SK-N-SH treated with all-trans-retinoic acid at 6 μM for 48 hours (cell line): ENCODE measurements around the gene RAB21.
"Not testable (repeated sequence)": the region's sequence is repeated elsewhere in the genome, so short reads cannot be mapped to it uniquely, and the experiment has no call there.

Experiments
- BACH2 ChIP-seq: fragments of 250-450 bp; sonication (Bioruptor Pico); IDR thresholded peaks from 2 replicates; pipeline ENCODE4 v1.9.0; 2021; ENCODE audit warnings: mild to moderate bottlenecking, borderline replicate concordance
- CSDC2 ChIP-seq: fragments of 250-450 bp; sonication (Bioruptor Pico); IDR thresholded peaks from 2 replicates; pipeline ENCODE4 v1.5.0; 2020; ENCODE audit warnings: mild to moderate bottlenecking, moderate library complexity
- ESRRG ChIP-seq: fragments of 250-450 bp; sonication (Bioruptor Pico); IDR thresholded peaks from 2 replicates; pipeline ENCODE4 v1.6.1; 2021; ENCODE audit warnings: mild to moderate bottlenecking
- GLIS3 ChIP-seq: fragments of 250-450 bp; sonication (Bioruptor Pico); IDR thresholded peaks from 2 replicates; pipeline ENCODE4 v1.5.0; 2020; ENCODE audit warnings: mild to moderate bottlenecking, moderate library complexity
- OSR1 ChIP-seq: fragments of 250-450 bp; sonication (Bioruptor Pico); IDR thresholded peaks from 2 replicates; pipeline ENCODE4 v1.8.0; 2022; ENCODE audit warnings: moderate library complexity, mild to moderate bottlenecking, inconsistent platforms
- SNAI2 ChIP-seq: fragments of 250-450 bp; sonication (Bioruptor Pico); IDR thresholded peaks from 2 replicates; pipeline ENCODE4 v1.5.0; 2020; ENCODE audit warnings: mild to moderate bottlenecking, moderate library complexity
- ZC3H10 ChIP-seq: fragments of 250-450 bp; sonication (Bioruptor Pico); IDR thresholded peaks from 2 replicates; pipeline ENCODE4 v1.5.1; 2021; ENCODE audit warnings: mild to moderate bottlenecking, moderate library complexity
- ZFP3 ChIP-seq: fragments of 250-450 bp; sonication (Bioruptor Pico); IDR thresholded peaks from 2 replicates; pipeline ENCODE4 v1.5.0; 2020; ENCODE audit warnings: mild to moderate bottlenecking, moderate library complexity
- ZFP30 ChIP-seq: fragments of 450-650 bp; formaldehyde crosslinking; IDR thresholded peaks from 2 replicates; pipeline ENCODE4 v1.5.0; 2022; ENCODE audit warnings: mild to moderate bottlenecking, moderate library complexity
- ZNF70 ChIP-seq: fragments of 450-650 bp; formaldehyde crosslinking; IDR thresholded peaks from 2 replicates; pipeline ENCODE4 v1.5.0; 2020; ENCODE audit warnings: mild to moderate bottlenecking, moderate library complexity
- TF ChIP-seq, protein P1 (sequence below): fragments of 250-450 bp; sonication (Bioruptor Pico); IDR thresholded peaks from 2 replicates; pipeline ENCODE4 v1.8.0; 2020; ENCODE audit warnings: mild to moderate bottlenecking, moderate library complexity, borderline replicate concordance
- TF ChIP-seq, protein P2 (sequence below): fragments of 250-450 bp; sonication (Bioruptor Pico); IDR thresholded peaks from 2 replicates; pipeline ENCODE4 v1.5.1; 2021; ENCODE audit warnings: mild to moderate bottlenecking, moderate library complexity

DNA sequence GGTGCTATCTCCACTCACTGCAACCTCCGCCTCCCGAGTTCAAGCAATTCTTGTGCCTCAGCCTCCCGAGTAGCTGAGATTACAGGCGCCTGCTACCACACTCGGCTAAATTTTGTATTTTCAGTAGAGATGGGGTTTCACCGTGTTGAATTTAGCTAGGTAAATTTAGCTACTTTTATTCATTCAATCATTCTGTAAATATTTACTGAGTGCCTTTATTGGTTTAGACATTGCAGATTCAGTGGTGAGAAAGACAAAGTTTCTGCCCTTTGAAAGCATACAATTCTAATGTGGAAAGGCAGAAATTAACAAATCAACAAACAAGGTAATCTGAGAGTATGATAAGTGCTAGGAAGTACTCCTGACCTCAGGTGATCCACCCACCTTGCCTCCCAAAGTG lies 60.6 kb downstream of the RAB21 start:
- not testable (repeated sequence) for TF ChIP-seq BACH2; GLIS3 (CRISPR knock-in tag); ZFP3 (CRISPR knock-in tag); OSR1 (CRISPR knock-in tag); ESRRG (CRISPR knock-in tag); ZNF70; SNAI2 (CRISPR knock-in tag); ZC3H10 (CRISPR knock-in tag); CSDC2 (CRISPR knock-in tag); ZFP30 (CRISPR knock-in tag)
- TF ChIP-seq, protein P1, sequence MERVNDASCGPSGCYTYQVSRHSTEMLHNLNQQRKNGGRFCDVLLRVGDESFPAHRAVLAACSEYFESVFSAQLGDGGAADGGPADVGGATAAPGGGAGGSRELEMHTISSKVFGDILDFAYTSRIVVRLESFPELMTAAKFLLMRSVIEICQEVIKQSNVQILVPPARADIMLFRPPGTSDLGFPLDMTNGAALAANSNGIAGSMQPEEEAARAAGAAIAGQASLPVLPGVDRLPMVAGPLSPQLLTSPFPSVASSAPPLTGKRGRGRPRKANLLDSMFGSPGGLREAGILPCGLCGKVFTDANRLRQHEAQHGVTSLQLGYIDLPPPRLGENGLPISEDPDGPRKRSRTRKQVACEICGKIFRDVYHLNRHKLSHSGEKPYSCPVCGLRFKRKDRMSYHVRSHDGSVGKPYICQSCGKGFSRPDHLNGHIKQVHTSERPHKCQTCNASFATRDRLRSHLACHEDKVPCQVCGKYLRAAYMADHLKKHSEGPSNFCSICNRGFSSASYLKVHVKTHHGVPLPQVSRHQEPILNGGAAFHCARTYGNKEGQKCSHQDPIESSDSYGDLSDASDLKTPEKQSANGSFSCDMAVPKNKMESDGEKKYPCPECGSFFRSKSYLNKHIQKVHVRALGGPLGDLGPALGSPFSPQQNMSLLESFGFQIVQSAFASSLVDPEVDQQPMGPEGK (CRISPR knock-in tag), result not testable (repeated sequence)
- TF ChIP-seq, protein P2, sequence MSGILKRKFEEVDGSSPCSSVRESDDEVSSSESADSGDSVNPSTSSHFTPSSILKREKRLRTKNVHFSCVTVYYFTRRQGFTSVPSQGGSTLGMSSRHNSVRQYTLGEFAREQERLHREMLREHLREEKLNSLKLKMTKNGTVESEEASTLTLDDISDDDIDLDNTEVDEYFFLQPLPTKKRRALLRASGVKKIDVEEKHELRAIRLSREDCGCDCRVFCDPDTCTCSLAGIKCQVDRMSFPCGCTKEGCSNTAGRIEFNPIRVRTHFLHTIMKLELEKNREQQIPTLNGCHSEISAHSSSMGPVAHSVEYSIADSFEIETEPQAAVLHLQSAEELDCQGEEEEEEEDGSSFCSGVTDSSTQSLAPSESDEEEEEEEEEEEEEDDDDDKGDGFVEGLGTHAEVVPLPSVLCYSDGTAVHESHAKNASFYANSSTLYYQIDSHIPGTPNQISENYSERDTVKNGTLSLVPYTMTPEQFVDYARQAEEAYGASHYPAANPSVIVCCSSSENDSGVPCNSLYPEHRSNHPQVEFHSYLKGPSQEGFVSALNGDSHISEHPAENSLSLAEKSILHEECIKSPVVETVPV, result not testable (repeated sequence)
